Neural cell (in vitro differentiated cells): Measurements from ENCODE around the gene SP2.

ENCODE experiments used
- CTCF ChIP-seq: fragments of 450-650 bp; IDR thresholded peaks from 2 replicates; pipeline ENCODE4 v1.5.1; 2014; ENCODE audit warnings: antibody characterized with exemption, mild to moderate bottlenecking, moderate library complexity; ENCODE audit not compliant: poor library complexity, severe bottlenecking
- EP300 ChIP-seq: fragments of 450-650 bp; conservative IDR thresholded peaks from 2 replicates; pipeline ENCODE4 v1.6.1; 2014; ENCODE audit warnings: antibody characterized with exemption, mild to moderate bottlenecking, moderate library complexity; ENCODE audit not compliant: poor library complexity, severe bottlenecking
- POLR2AphosphoS5 ChIP-seq: IDR thresholded peaks from 2 replicates; pipeline ENCODE4 v1.6.1; 2012
- RAD21 ChIP-seq: fragments of 450-650 bp; conservative IDR thresholded peaks from 2 replicates; pipeline ENCODE4 v1.6.1; 2014; ENCODE audit warnings: antibody characterized with exemption, mild to moderate bottlenecking, moderate library complexity
- REST ChIP-seq: IDR thresholded peaks from 2 replicates; pipeline ENCODE4 v1.6.1; 2012; ENCODE audit warnings: borderline replicate concordance

DNA sequence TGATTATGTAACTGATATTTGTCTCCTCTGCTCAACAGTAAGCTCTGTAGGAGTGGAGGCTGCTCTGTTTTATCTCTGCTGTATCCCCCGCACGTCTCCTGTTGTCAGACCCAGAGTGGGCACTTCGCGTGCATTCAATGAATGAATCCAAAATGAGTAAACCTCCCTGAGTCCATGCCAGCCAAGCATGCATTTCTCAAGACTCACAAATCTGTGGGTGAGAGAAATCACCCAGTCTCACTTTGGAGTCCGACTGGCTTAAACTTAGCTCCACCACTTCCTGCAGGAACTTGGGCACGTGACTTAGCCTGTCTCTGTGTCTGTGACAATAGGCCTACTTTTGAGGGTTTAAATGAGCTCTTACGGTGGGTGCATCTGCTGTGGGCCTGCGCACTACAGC is 49.0 kb downstream of the SP2 start:
- TF ChIP-seq CTCF (no peak), EP300 (no peak), POLR2AphosphoS5 (no peak), RAD21 (no peak), REST (no peak)
